Smooth muscle cell (in vitro differentiated cells): ENCODE data around the gene THUMPD3. TPM values are rescaled to one million over a fixed set of nuclear protein-coding genes. Genes with fewer than 3 reads are reported as not detected.
A peak's percentile ranks its signal among the peaks of the same experiment; 100 is the strongest.

Experiments used
- DNase-seq: peaks from one replicate; lab custom pipeline; 2025; ENCODE audit not compliant: unreplicated experiment; lab: John Stamatoyannopoulos, UW
- H2AFZ ChIP-seq: fragments of 200-600 bp; sonication (generic); 2 replicates; pipeline ENCODE4 v1.6.0; 2016; ENCODE audit warnings: antibody characterized with exemption, low read depth, mild to moderate bottlenecking
- H3F3A ChIP-seq: fragments of 200-600 bp; sonication (generic); 2 replicates; pipeline ENCODE4 v1.6.0; 2017; ENCODE audit warnings: antibody characterized with exemption, low read depth
- H3K27ac ChIP-seq: fragments of 200-600 bp; sonication (generic); 2 replicates; pipeline ENCODE4 v1.5.1; 2016; ENCODE audit warnings: low read depth, mild to moderate bottlenecking
- H3K27me3 ChIP-seq: fragments of 200-600 bp; sonication (generic); 2 replicates; pipeline ENCODE4 v1.6.1; 2016; ENCODE audit warnings: low read depth, mild to moderate bottlenecking
- H3K36me3 ChIP-seq: fragments of 200-600 bp; sonication (generic); 2 replicates; pipeline ENCODE4 v1.5.1; 2016; ENCODE audit warnings: low read depth
- H3K4me1 ChIP-seq: fragments of 200-600 bp; sonication (generic); 2 replicates; pipeline ENCODE4 v1.5.1; 2016; ENCODE audit warnings: low read depth
- H3K4me2 ChIP-seq: fragments of 200-600 bp; sonication (generic); 2 replicates; pipeline ENCODE4 v1.6.0; 2016; ENCODE audit warnings: mild to moderate bottlenecking
- H3K4me3 ChIP-seq: fragments of 200-600 bp; sonication (generic); 2 replicates; pipeline ENCODE4 v1.5.1; 2016; ENCODE audit warnings: mild to moderate bottlenecking
- H3K79me2 ChIP-seq: fragments of 200-600 bp; sonication (generic); 2 replicates; pipeline ENCODE4 v1.6.0; 2016; ENCODE audit warnings: low read depth, mild to moderate bottlenecking
- H3K9ac ChIP-seq: fragments of 200-600 bp; sonication (generic); 2 replicates; pipeline ENCODE4 v1.6.0; 2016; ENCODE audit warnings: low read depth
- H3K9me3 ChIP-seq: fragments of 200-600 bp; sonication (generic); replicated peaks from 2 replicates; pipeline ENCODE4 v1.5.1; 2016; ENCODE audit warnings: low read depth
- H4K20me1 ChIP-seq: fragments of 200-600 bp; sonication (generic); 2 replicates; pipeline ENCODE4 v1.6.0; 2016; ENCODE audit warnings: low read depth
- CTCF ChIP-seq: fragments of 200-600 bp; sonication (generic); IDR thresholded peaks from 2 replicates; pipeline ENCODE4 v1.5.1; 2017; ENCODE audit warnings: borderline replicate concordance, mild to moderate bottlenecking, antibody characterized with exemption; ENCODE audit not compliant: insufficient read depth, poor library complexity, severe bottlenecking
- WGBS: methylation state at CpG from one replicate; pipeline ENCODE4 v1.1.7; 2016; ENCODE audit warnings: low lambda C conversion rate; 5-methylcytosine and 5-hydroxymethylcytosine counted together
- polyA plus RNA-seq: library from polyadenylated mRNA; unstranded; fragments of >200 nt; fragmentation: Nextera tagmentation; extraction: Ambion mirVana; gene quantifications from 2 replicates; pipeline ENCODE4 v1.2.1, GENCODE V29; 2016
- total RNA-seq: library from RNA; depleted of rRNA; stranded (reverse); fragments of >200 nt; gene quantifications from 2 replicates; pipeline ENCODE4 v1.2.3, GENCODE V29; 2014

The THUMPD3 gene
- total and polyA plus RNA-seq, 2 experiments from 2014 or later = 11.6 to 19.5 TPM

- no peak for TF ChIP-seq CTCF
- Histone ChIP-seq H3K4me3 (no peak overlapping the region), H3K4me2 (no peak overlapping the region), H3F3A (peaks cover 15% of the 10 kb centered on the region), H4K20me1 (peaks cover 100% of the 10 kb centered on the region), H3K9ac (no peak overlapping the region), H3K36me3 (no peaks in the 10 kb centered on the region), H3K27me3 (no peaks in the 10 kb centered on the region), H3K4me1 (peaks cover 8% of the 10 kb centered on the region), H3K79me2 (peaks cover 100% of the 10 kb centered on the region), H3K27ac (no peak overlapping the region), H2AFZ (no peak overlapping the region), H3K9me3 (no peaks in the 10 kb centered on the region)
- DNase-seq = no peak
- 93% methylated on average over 6 of the region's 6 CpGs for WGBS
Observed at GRCh38 chr3:9409981-9410854, 47.4 kb downstream of the THUMPD3 start.

- H3F3A ChIP-seq = peaks cover 23% of the 10 kb centered on the region
- no peak overlapping the region for H3K9ac ChIP-seq
- no peak for DNase-seq
- H3K4me1 ChIP-seq = peaks cover 3% of the 10 kb centered on the region
- H2AFZ ChIP-seq = no peak overlapping the region
- no peaks in the 10 kb centered on the region for H3K36me3 ChIP-seq
- H3K27me3 ChIP-seq = no peaks in the 10 kb centered on the region
- H3K4me3 ChIP-seq = no peak overlapping the region
- TF ChIP-seq CTCF = no peak
- no peak overlapping the region for H3K4me2 ChIP-seq
- WGBS = 80% methylated on average over 1 of the region's 1 CpG
- peak overlapping the region; percentile 20 for H3K27ac ChIP-seq
- H4K20me1 ChIP-seq = peaks cover 100% of the 10 kb centered on the region
- H3K79me2 ChIP-seq = peaks cover 100% of the 10 kb centered on the region
- no peaks in the 10 kb centered on the region for H3K9me3 ChIP-seq
Observed at GRCh38 chr3:9411302-9411701, 48.4 kb downstream of the THUMPD3 start.

- H3K27me3 ChIP-seq = no peaks in the 10 kb centered on the region
- no peak for DNase-seq
Observed at GRCh38 chr3:9412293-9412692, 49.4 kb downstream of the THUMPD3 start.

More at GRCh38 chr3:9412293-9412692, 49.4 kb downstream of the THUMPD3 start:
- Histone ChIP-seq H3K4me1 (peaks cover 3% of the 10 kb centered on the region), H3K36me3 (no peaks in the 10 kb centered on the region), H3K4me3 (no peak overlapping the region), H3K79me2 (peaks cover 100% of the 10 kb centered on the region), H3K9ac (no peak overlapping the region), H3K9me3 (no peaks in the 10 kb centered on the region), H3F3A (peaks cover 27% of the 10 kb centered on the region), H2AFZ (no peak overlapping the region), H3K4me2 (no peak overlapping the region), H4K20me1 (peaks cover 100% of the 10 kb centered on the region), H3K27ac (peak overlapping the region; percentile 29)
- no peak for TF ChIP-seq CTCF
- 89% methylated on average over 1 of the region's 1 CpG for WGBS
